Vagina (tissue), 2 donors: ENCODE data around the gene ERICH4. TPM values are rescaled to one million over a fixed set of nuclear protein-coding genes. Genes with fewer than 3 reads are reported as not detected.
"Not testable (repeated sequence)": the region's sequence is repeated elsewhere in the genome, so short reads cannot be mapped to it uniquely, and the experiment has no call there.

Experiments
- DNase-seq, 2 donors: peaks; one replicate each; pipeline ENCODE4 v3.0.0-alpha.2; 2017; ENCODE audit errors: extremely low spot score in 2 of 2
- H3K27ac ChIP-seq: fragments of 200-600 bp; sonication (generic); one replicate; pipeline ENCODE4 v1.5.1; 2019
- H3K27me3 ChIP-seq: fragments of 200-600 bp; sonication (generic); one replicate; pipeline ENCODE4 v1.5.1; 2019
- H3K36me3 ChIP-seq, 2 donors: fragments of 200-600 bp; sonication (generic); one replicate each; pipeline ENCODE4 v1.5.1; 2017 to 2019
- H3K4me1 ChIP-seq: fragments of 200-600 bp; sonication (generic); one replicate; pipeline ENCODE4 v1.5.1; 2019
- H3K4me3 ChIP-seq, 2 donors: fragments of 200-600 bp; sonication (generic); 1 replicate in 1 of 2; 2 replicates in 1 of 2; pipeline ENCODE4 v1.5.1; 2016 to 2019
- H3K9me3 ChIP-seq: fragments of 200-600 bp; sonication (generic); one replicate; pipeline ENCODE4 v1.5.1; 2019
- POLR2A ChIP-seq, 2 donors: fragments of 450-650 bp; IDR thresholded peaks; one replicate each; pipeline ENCODE4 v1.6.1; 2017; ENCODE audit warnings: antibody characterized with exemption in 2 of 2, mild to moderate bottlenecking in 2 of 2, moderate library complexity in 2 of 2
- POLR2AphosphoS5 ChIP-seq, 2 donors: sonication (generic); formaldehyde crosslinking; IDR thresholded peaks; one replicate each; pipeline ENCODE4 v1.9.0; 2017; ENCODE audit warnings: antibody characterized with exemption in 2 of 2, mild to moderate bottlenecking in 2 of 2, low read depth in 1 of 2; ENCODE audit not compliant: insufficient read depth in 1 of 2
- intact Hi-C: fragments of 100-400 bp; cut with DNase I; formaldehyde crosslinking; loops from one replicate; pipeline ENCODE4 v1.15.1; 2023
- total RNA-seq: library from RNA; depleted of rRNA; stranded (reverse); fragments of >200 nt; gene quantifications from one replicate; pipeline ENCODE4 v1.2.3, GENCODE V29; 2016
- TF ChIP-seq, protein P1 (sequence below), 3 experiments: fragments of 450-650 bp in 2 of 3; fragments of 200-600 bp in 1 of 3; sonication (generic) in 1 of 3; IDR thresholded peaks; one replicate each; pipeline ENCODE4 v1.5.1; 2017 to 2019; ENCODE audit warnings: antibody characterized with exemption in 3 of 3, mild to moderate bottlenecking in 2 of 3, moderate library complexity in 2 of 3

The ERICH4 gene
- total RNA-seq, 1 donor from 2014 or later: not detected

DNA sequence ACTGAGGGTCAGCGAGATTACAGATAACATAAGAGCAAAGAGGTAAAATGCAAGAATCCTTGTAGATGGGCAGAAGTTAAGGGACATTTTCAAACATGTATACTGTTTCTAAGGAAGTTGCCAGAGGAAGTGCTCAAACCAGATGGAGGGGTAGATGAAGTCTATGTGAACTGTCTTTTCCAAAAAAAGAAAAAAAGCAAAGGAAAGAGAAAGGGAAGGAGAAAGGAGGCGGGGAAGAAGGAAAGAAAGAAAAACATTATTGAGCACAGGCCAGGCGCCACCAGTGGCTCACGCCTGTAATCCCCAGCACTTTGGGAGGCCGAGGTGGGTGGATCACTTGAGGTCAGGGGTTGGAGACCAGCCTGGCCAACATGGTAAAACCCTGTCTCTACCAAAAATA, 8.5 kb upstream of the ERICH4 start:
- DNase-seq: no peak
- H3K36me3 ChIP-seq: peaks cover 0 to 21% of the 10 kb centered on the region in 2 donors
- H3K4me1 ChIP-seq: peaks cover 14% of the 10 kb centered on the region
- intact Hi-C loops: no loop called here
- no peaks in the 10 kb centered on the region for H3K27me3 ChIP-seq
- no peaks in the 10 kb centered on the region for H3K9me3 ChIP-seq
- no peak overlapping the region for H3K27ac ChIP-seq
- H3K4me3 ChIP-seq: no peak overlapping the region
- TF ChIP-seq, protein P1, sequence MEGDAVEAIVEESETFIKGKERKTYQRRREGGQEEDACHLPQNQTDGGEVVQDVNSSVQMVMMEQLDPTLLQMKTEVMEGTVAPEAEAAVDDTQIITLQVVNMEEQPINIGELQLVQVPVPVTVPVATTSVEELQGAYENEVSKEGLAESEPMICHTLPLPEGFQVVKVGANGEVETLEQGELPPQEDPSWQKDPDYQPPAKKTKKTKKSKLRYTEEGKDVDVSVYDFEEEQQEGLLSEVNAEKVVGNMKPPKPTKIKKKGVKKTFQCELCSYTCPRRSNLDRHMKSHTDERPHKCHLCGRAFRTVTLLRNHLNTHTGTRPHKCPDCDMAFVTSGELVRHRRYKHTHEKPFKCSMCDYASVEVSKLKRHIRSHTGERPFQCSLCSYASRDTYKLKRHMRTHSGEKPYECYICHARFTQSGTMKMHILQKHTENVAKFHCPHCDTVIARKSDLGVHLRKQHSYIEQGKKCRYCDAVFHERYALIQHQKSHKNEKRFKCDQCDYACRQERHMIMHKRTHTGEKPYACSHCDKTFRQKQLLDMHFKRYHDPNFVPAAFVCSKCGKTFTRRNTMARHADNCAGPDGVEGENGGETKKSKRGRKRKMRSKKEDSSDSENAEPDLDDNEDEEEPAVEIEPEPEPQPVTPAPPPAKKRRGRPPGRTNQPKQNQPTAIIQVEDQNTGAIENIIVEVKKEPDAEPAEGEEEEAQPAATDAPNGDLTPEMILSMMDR (IDR thresholded peaks at IDR 0.05): no peak
- TF ChIP-seq POLR2AphosphoS5 (IDR thresholded peaks at IDR 0.05; ENCODE audit: insufficient read depth in 1 of 2, low read depth in 1 of 2): no peak
- no peak for TF ChIP-seq POLR2A (IDR thresholded peaks at IDR 0.05)

DNA sequence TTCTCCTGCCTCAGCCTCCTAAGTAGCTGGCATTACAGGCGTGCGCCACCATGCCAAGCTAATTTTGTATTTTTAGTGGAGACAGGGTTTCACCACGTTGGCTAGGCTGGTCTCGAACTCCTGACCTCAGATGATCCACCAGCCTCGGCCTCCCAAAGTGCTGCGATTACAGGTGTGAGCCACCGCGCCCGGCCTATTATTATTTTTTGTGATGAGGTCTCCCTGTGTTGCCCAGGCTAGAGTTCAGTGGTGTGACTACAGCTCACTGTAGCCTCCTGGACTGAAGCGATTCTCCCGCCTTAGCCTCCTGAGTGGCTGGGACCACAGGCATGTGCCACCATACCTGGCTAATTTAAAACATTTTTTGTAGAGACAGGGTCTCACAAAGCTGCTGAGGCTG, 7.6 kb upstream of the ERICH4 start:
- H3K36me3 ChIP-seq: peaks cover 0 to 21% of the 10 kb centered on the region in 2 donors
- intact Hi-C loops: not testable (repeated sequence)

DNA sequence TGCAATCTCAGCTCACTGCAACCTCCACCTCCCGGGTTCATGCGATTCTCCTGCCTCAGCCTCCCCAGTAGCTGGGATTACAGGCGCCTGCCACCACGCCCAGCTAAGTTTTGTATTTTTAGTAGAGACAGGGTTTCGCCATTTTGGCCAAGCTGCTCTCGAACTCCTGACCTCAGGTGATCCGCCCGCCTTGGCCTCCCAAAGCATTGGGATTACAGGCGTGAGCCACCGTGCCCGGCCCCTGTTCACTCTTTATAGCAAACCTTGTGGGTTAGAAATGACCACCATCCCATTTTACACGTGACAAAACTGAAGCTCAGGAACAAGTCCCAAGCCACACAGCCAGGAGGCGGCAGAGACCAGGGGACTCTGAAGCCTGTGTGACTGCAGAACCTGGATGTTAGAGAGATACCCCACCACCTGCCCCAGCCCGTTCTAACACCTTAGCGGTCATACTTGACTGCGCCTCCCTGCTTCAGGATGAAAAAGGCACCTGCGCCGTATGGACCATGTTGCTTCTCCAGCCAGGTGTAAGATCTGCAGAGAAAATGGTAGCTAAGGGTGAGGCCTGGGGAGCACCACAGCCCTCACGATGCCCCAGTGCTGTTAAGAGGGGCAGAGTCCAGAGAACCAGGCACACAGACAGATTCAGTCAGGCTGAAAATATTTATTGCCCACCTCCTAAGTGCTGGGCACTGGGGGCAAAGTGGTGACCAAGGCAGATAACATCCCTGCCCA, 6.9 kb upstream of the ERICH4 start:
- no peak overlapping the region for H3K4me3 ChIP-seq
- TF ChIP-seq POLR2A (IDR thresholded peaks at IDR 0.05) (no peak), POLR2AphosphoS5 (IDR thresholded peaks at IDR 0.05; ENCODE audit: insufficient read depth in 1 of 2, low read depth in 1 of 2) (no peak)
- TF ChIP-seq, protein P1 (IDR thresholded peaks at IDR 0.05): no peak
- H3K36me3 ChIP-seq: peaks cover 0 to 21% of the 10 kb centered on the region in 2 donors
- H3K9me3 ChIP-seq: no peaks in the 10 kb centered on the region
- no peaks in the 10 kb centered on the region for H3K27me3 ChIP-seq
- H3K4me1 ChIP-seq: peaks cover 20% of the 10 kb centered on the region
- H3K27ac ChIP-seq: no peak overlapping the region
- DNase-seq: no peak
- intact Hi-C loops: no loop called here

More for the DNA sequence above, 7.6 kb upstream of the ERICH4 start:
- peaks cover 20% of the 10 kb centered on the region for H3K4me1 ChIP-seq
- not testable (repeated sequence) for H3K4me3 ChIP-seq, H3K27ac ChIP-seq, DNase-seq, H3K27me3 ChIP-seq, H3K9me3 ChIP-seq

DNA sequence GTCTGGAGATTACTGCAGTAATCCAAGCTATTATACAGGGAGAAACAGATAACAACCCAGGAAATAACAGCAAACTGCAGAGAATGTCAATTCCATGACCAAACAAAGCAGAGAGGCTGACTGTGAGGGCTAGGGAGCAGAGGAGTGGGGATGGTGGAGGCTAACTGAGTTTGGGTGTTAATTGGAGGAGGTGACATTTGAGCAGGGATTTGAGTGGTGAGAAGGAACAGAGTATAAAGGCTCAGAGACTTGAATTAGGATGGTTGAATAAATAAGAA, 6.3 kb upstream of the ERICH4 start:
- intact Hi-C loops: no loop called here
- H3K4me3 ChIP-seq: no peak overlapping the region
- H3K9me3 ChIP-seq: no peaks in the 10 kb centered on the region
- peaks cover 20% of the 10 kb centered on the region for H3K4me1 ChIP-seq
- DNase-seq: no peak
- H3K36me3 ChIP-seq: peaks cover 0 to 18% of the 10 kb centered on the region in 2 donors
- TF ChIP-seq POLR2AphosphoS5 (IDR thresholded peaks at IDR 0.05; ENCODE audit: insufficient read depth in 1 of 2, low read depth in 1 of 2) (no peak), POLR2A (IDR thresholded peaks at IDR 0.05) (no peak)
- TF ChIP-seq, protein P1 (IDR thresholded peaks at IDR 0.05): no peak
- no peaks in the 10 kb centered on the region for H3K27me3 ChIP-seq
- H3K27ac ChIP-seq: no peak overlapping the region

DNA sequence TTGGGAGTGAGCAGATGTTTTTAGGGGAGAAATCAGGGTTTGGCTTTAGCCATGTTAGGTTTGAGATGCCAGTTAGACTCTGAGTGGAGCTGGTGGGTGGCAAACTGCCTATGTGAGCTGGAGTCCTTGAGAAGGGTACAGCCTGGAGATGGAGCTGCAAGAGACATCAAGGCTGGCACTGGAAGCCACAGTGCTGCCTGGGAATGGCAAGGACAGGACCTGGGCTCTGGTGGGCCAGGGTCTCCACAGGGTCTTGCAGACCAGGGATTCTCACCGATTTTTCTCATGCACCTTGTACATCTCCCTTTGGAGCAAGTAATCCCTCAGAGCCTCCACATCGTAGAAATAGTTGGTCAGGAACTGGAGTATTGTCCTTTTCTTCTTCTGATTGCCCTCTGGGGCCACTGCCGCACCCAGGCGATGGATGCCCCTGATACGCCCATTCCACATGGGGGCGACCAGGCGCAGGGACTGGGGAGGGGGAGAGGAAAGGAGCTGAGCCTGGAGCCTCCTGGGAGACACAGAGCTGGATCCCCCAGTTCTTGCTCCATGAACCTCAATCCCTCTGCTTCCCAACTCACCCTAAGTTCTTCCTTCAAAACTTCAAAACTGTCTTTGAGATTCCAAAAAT, 4.9 kb upstream of the ERICH4 start:
- H3K4me3 ChIP-seq: no peak overlapping the region
- H3K4me1 ChIP-seq: peaks cover 20% of the 10 kb centered on the region
- H3K27ac ChIP-seq: no peak overlapping the region
- TF ChIP-seq POLR2A (IDR thresholded peaks at IDR 0.05) (no peak), POLR2AphosphoS5 (IDR thresholded peaks at IDR 0.05; ENCODE audit: insufficient read depth in 1 of 2, low read depth in 1 of 2) (no peak)
- TF ChIP-seq, protein P1 (IDR thresholded peaks at IDR 0.05): no peak
- H3K27me3 ChIP-seq: no peaks in the 10 kb centered on the region
- intact Hi-C loops: no loop called here
- no peak for DNase-seq
- no peaks in the 10 kb centered on the region for H3K9me3 ChIP-seq
- peaks cover 0 to 4% of the 10 kb centered on the region in 2 donors for H3K36me3 ChIP-seq
